Naive thymus-derived CD4-positive, alpha-beta T cell (primary cell): Measurements from ENCODE around the gene PRUNE1. TPM values are rescaled to one million over a fixed set of nuclear protein-coding genes. Genes with fewer than 3 reads are reported as not detected.

Experiments used
- ATAC-seq: fragments of 150-1000 bp; cut with Tn5 transposase; 2 replicates; pipeline ENCODE4 v1.10.0; 2021; ENCODE audit warnings: mild to moderate bottlenecking, moderate library complexity
- CTCF ChIA-PET: fragments of 350-600 bp; sonication (Branson Sonifier 250); formaldehyde crosslinking; loops from one replicate; lab custom pipeline; 2021; ENCODE audit warnings: antibody characterized with exemption; lab: Charles Lee
- POLR2A ChIA-PET: fragments of 350-600 bp; sonication (Branson Sonifier 250); formaldehyde crosslinking; loops from one replicate; lab custom pipeline; 2021; ENCODE audit warnings: antibody characterized with exemption, inconsistent platforms; lab: Charles Lee
- DNase-seq, 9 donors: peaks; one replicate each; pipeline versions ENCODE4 v3.0.0 to v3.0.0-alpha.2; 2020 to 2022; ENCODE audit warnings: mixed read lengths in 1 of 9
- H3K27ac ChIP-seq: one replicate; pipeline ENCODE4 v1.7.0; 2013; ENCODE audit warnings: mild to moderate bottlenecking, low read depth, low read length, moderate library complexity
- H3K27me3 ChIP-seq, 2 donors: one replicate each; pipeline ENCODE4 v1.7.0; 2013; ENCODE audit warnings: low read length in 2 of 2, mild to moderate bottlenecking in 2 of 2, moderate library complexity in 2 of 2; ENCODE audit not compliant: control insufficient read depth in 2 of 2, insufficient read depth in 2 of 2
- H3K36me3 ChIP-seq, 3 experiments: 1 replicate in 2 of 3; 2 replicates in 1 of 3; pipeline ENCODE4 v1.7.0; 2013; ENCODE audit warnings: low read length in 3 of 3, mild to moderate bottlenecking in 3 of 3, moderate library complexity in 1 of 3; ENCODE audit not compliant: insufficient read depth in 3 of 3, control insufficient read depth in 2 of 3
- H3K4me1 ChIP-seq, 2 donors: one replicate each; pipeline ENCODE4 v1.7.0; 2013; ENCODE audit warnings: low read length in 2 of 2, mild to moderate bottlenecking in 2 of 2, moderate library complexity in 1 of 2; ENCODE audit not compliant: control insufficient read depth in 2 of 2, insufficient read depth in 2 of 2
- H3K4me3 ChIP-seq: 2 replicates; pipeline ENCODE4 v1.7.0; 2013; ENCODE audit warnings: mild to moderate bottlenecking, low read length
- H3K9me3 ChIP-seq, 3 experiments: 1 replicate in 2 of 3; 2 replicates in 1 of 3; pipeline ENCODE4 v1.7.0; 2013; ENCODE audit warnings: low read length in 3 of 3; ENCODE audit not compliant: control insufficient read depth in 2 of 3
- H3K27ac Mint-ChIP-seq, 9 donors: one replicate each; pipeline ENCODE4 v1.8.0; 2020 to 2022; ENCODE audit warnings: mixed read lengths in 9 of 9, mild to moderate bottlenecking in 8 of 9, moderate library complexity in 5 of 9, inconsistent platforms in 2 of 9
- H3K27me3 Mint-ChIP-seq, 5 donors: one replicate each; pipeline ENCODE4 v1.8.0; 2021 to 2022; ENCODE audit warnings: mixed read lengths in 5 of 5, mild to moderate bottlenecking in 1 of 5
- H3K36me3 Mint-ChIP-seq, 5 donors: one replicate each; pipeline ENCODE4 v1.8.0; 2020 to 2022; ENCODE audit warnings: mixed read lengths in 5 of 5, mild to moderate bottlenecking in 3 of 5, inconsistent platforms in 1 of 5
- H3K4me1 Mint-ChIP-seq, 7 donors: one replicate each; pipeline ENCODE4 v1.8.0; 2020 to 2022; ENCODE audit warnings: mixed read lengths in 7 of 7, mild to moderate bottlenecking in 3 of 7, inconsistent platforms in 1 of 7
- H3K4me3 Mint-ChIP-seq, 10 donors: one replicate each; pipeline ENCODE4 v1.8.0; 2020 to 2022; ENCODE audit warnings: mild to moderate bottlenecking in 10 of 10, mixed read lengths in 10 of 10, moderate library complexity in 6 of 10, inconsistent platforms in 2 of 10
- H3K9me3 Mint-ChIP-seq, 11 donors: one replicate each; pipeline ENCODE4 v1.8.0; 2020 to 2022; ENCODE audit warnings: mixed read lengths in 11 of 11, mild to moderate bottlenecking in 4 of 11, inconsistent platforms in 1 of 11, moderate library complexity in 1 of 11
- intact Hi-C, 2 donors: fragments of 100-400 bp; cut with micrococcal nuclease; formaldehyde crosslinking; loops; one replicate each; pipeline ENCODE4 v1.15.1; 2023
- polyA plus RNA-seq, 2 donors: library from polyadenylated mRNA; unstranded; fragments of 300-500 nt; fragmentation: Illumina TruSeq; gene quantifications; one replicate each; pipeline ENCODE4 v1.2.3, GENCODE V29; 2021
- total RNA-seq, 6 experiments: library from RNA in 5 of 6; stranded (reverse) in 5 of 6; gene quantifications; 1 replicate in 5 of 6; 2 replicates in 1 of 6; pipeline ENCODE4 v1.2.3 and lab custom pipeline; 2021 to 2026

The PRUNE1 gene
- total and polyA plus RNA-seq, 7 experiments from 2014 or later = 13.3 to 68.8 (median 41.6) TPM

DNA sequence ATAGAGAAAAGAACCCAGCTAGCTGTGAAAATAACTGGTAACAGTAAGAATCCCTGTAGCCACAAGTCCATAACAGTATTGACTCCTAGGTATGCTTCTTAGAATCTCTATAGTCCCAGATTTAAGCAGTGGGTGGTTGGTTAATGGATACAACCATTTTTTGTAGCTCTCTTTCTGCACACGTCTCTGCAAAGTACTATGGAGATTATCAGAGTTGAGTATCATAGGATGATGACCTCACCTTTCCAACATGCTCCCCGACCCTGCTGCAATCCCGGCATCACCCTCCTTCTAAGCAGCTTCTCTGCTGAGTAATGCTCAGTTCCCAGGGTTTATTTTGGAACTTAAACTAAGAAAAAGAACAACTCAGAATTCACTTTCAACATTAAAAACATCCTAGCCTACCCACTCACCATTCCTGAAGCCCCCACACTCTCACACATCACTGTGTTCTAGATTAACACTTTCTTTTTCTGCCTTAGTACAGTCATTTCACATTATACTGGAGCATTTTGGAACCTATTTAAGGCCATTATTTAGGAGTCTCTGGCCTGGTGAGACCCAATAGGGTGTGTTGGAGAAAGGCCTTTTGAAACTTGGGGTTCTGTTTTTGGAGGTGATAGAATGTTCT is 54.6 kb downstream of the PRUNE1 start:
- H3K36me3 Mint-ChIP-seq = peaks cover 7 to 18% (median 8%) of the 10 kb centered on the region in 5 donors
- peak overlapping the region in 2 of 9 donors; percentile 8 to 28 for H3K27ac Mint-ChIP-seq
- ChIA-PET POLR2A (interaction anchor here (0.5 to 12.8 kb wide), 7 partner anchors 9 to 336 kb away, joined by 3 to 253 read pairs (median 17); partner anchors contain the start of genes C1orf56, GABPB2, PSMB4 and SEMA6C), CTCF (interaction anchor here (0.6 to 6.3 kb wide), 3 partner anchors 12 to 289 kb away, joined by 3 to 74 read pairs (median 3); no protein-coding TSS in a partner anchor)
- peaks cover 0 to 4% of the 10 kb centered on the region in 2 donors for H3K4me1 ChIP-seq
- no peaks in the 10 kb centered on the region for H3K27me3 ChIP-seq
- DNase-seq (no peak), ATAC-seq (no peak)
- intact Hi-C loops = no loop called here
- no peak overlapping the region for H3K27ac ChIP-seq
- H3K4me3 Mint-ChIP-seq = no peak overlapping the region
- peaks cover 17 to 32% (median 24%) of the 10 kb centered on the region in 7 donors for H3K4me1 Mint-ChIP-seq
- H3K9me3 Mint-ChIP-seq = no peaks in the 10 kb centered on the region
- H3K4me3 ChIP-seq = no peak overlapping the region
- H3K27me3 Mint-ChIP-seq = no peaks in the 10 kb centered on the region
- peaks cover 0 to 16% (median 0%) of the 10 kb centered on the region in 3 experiments for H3K36me3 ChIP-seq
- no peaks in the 10 kb centered on the region for H3K9me3 ChIP-seq

DNA sequence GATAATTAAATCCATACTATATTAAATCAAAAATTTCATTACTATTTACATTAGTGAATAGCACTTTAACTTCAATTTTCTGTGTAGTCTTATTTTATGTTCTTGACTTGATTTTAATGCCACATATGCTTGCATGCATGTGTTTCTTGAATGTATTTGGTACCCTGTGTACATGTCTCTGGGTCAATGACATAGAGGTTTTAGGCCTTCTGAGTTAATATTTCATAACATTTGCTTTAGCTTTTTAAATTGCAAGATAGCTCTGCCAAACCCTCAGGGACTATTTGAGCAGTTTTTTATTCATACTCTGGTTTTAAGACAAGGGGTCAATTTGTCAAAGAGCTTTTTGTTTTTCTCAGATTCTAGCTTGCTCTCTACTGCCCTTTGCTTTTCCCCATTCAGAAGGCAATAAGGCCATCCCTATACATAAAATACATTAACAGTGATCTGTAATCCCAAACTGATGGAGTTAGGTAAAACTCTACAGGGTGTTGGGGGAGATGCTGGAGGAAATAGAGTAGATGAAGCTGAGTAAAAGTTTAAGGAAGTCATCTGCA is 56.9 kb downstream of the PRUNE1 start:
- intact Hi-C loops = no loop called here
- peak overlapping the region in 4 of 9 donors; percentile 9 to 65 (median 24) for H3K27ac Mint-ChIP-seq
- POLR2A ChIA-PET = interaction anchor here (0.7 to 2.1 kb wide), 5 partner anchors 8 to 90 kb away, joined by 3 to 16 read pairs (median 5); partner anchors contain the start of gene C1orf56

DNA sequence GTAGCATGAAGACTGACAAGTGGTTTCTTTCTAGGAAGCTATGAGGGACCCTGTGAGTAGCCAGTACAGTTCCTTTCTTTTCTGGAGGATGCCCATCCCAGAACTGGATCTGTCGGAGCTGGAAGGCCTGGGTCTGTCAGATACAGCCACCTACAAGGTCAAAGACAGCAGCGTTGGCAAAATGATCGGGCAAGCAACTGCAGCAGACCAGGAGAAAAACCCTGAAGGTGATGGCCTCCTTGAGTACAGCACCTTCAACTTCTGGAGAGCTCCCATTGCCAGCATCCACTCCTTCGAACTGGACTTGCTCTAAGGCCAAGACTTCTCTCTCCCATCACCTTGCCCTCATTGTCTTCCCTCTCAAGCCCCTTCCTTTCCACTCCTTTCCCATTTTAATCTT is 58.9 kb downstream of the PRUNE1 start:
- H3K36me3 ChIP-seq = peaks cover 0 to 4% (median 0%) of the 10 kb centered on the region in 3 experiments
- Mint-ChIP-seq H3K4me3 (no peak overlapping the region), H3K36me3 (peaks cover 0 to 6% (median 4%) of the 10 kb centered on the region in 5 donors), H3K27me3 (peaks cover 0 to 2% (median 0%) of the 10 kb centered on the region in 5 donors), H3K27ac (peak overlapping the region in 5 of 9 donors; percentile 8 to 90 (median 59)), H3K9me3 (no peaks in the 10 kb centered on the region), H3K4me1 (peaks cover 5 to 28% (median 25%) of the 10 kb centered on the region in 7 donors)
- H3K27me3 ChIP-seq = no peaks in the 10 kb centered on the region
- no peak for DNase-seq
- ChIA-PET CTCF (interaction anchor here (1.0 kb wide), 1 partner anchor 88 kb away, joined by 3 read pairs; no protein-coding TSS in a partner anchor), POLR2A (interaction anchor here (0.6 to 0.9 kb wide), 3 partner anchors 9 to 760 kb away, joined by 3 to 4 read pairs (median 3); no protein-coding TSS in a partner anchor)
- no peak overlapping the region for H3K27ac ChIP-seq
- no peaks in the 10 kb centered on the region for H3K9me3 ChIP-seq
- no peak overlapping the region for H3K4me3 ChIP-seq
- intact Hi-C loops = no loop called here
- peaks cover 8 to 9% of the 10 kb centered on the region in 2 donors for H3K4me1 ChIP-seq
- ATAC-seq = no peak

More for the DNA sequence above, 56.9 kb downstream of the PRUNE1 start:
- Mint-ChIP-seq H3K36me3 (peaks cover 0 to 6% (median 4%) of the 10 kb centered on the region in 5 donors), H3K9me3 (no peaks in the 10 kb centered on the region), H3K4me1 (peaks cover 10 to 31% (median 24%) of the 10 kb centered on the region in 7 donors), H3K27me3 (no peaks in the 10 kb centered on the region), H3K4me3 (no peak overlapping the region)
- no peaks in the 10 kb centered on the region for H3K4me1 ChIP-seq
- no peak overlapping the region for H3K27ac ChIP-seq
- H3K9me3 ChIP-seq = no peaks in the 10 kb centered on the region
- H3K36me3 ChIP-seq = no peaks in the 10 kb centered on the region
- H3K4me3 ChIP-seq = no peak overlapping the region
- DNase-seq = no peak
- no peaks in the 10 kb centered on the region for H3K27me3 ChIP-seq
- CTCF ChIA-PET = interaction anchor here (0.6 to 1.7 kb wide), 4 partner anchors 11 to 66 kb away, joined by 3 to 5 read pairs (median 3); partner anchors contain the start of gene C1orf56
- ATAC-seq = no peak

DNA sequence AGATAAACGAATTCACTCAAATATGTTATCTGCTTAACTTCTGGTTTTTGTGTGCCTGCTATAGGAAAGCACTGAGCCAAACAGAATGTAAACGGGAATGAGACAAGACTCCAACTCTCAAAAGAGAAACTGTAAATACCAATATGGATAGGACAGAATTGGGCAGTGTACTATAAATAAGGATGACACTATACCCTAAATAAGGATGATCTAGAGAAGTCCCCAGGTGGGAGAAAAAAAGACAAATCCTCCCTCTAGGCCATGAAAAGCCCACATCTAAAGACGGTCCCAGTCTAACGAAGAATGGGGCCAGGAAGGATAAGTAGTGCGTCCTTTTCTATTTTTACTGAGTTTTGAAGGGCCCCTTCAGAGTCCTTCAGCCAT is 60.8 kb downstream of the PRUNE1 start:
- peaks cover 0 to 4% (median 0%) of the 10 kb centered on the region in 3 experiments for H3K36me3 ChIP-seq
- H3K4me1 Mint-ChIP-seq = peaks cover 5 to 38% (median 30%) of the 10 kb centered on the region in 7 donors
- intact Hi-C loops = no loop called here
- no peak overlapping the region for H3K4me3 ChIP-seq
- H3K27ac Mint-ChIP-seq = peak overlapping the region; percentile 73 to 100 (median 90)
- H3K9me3 ChIP-seq = no peaks in the 10 kb centered on the region
- ATAC-seq (no peak), DNase-seq (no peak)
- H3K4me1 ChIP-seq = peaks cover 8 to 9% of the 10 kb centered on the region in 2 donors
- no peaks in the 10 kb centered on the region for H3K9me3 Mint-ChIP-seq
- H3K27ac ChIP-seq = peak overlapping the region; percentile 94
- ChIA-PET CTCF (interaction anchor here (0.5 to 1.5 kb wide), 2 partner anchors 10 to 13 kb away, joined by 3 to 9 read pairs; partner anchors contain the start of gene CDC42SE1), POLR2A (interaction anchor here (1.4 to 6.3 kb wide), 5 partner anchors 9 to 25 kb away, joined by 5 to 67 read pairs (median 9); partner anchors contain the start of genes C1orf56, CDC42SE1 and MLLT11)
- peaks cover 0 to 2% (median 0%) of the 10 kb centered on the region in 5 donors for H3K27me3 Mint-ChIP-seq
- H3K36me3 Mint-ChIP-seq = peaks cover 0 to 10% (median 8%) of the 10 kb centered on the region in 5 donors
- peak overlapping the region; percentile 52 to 100 (median 97) for H3K4me3 Mint-ChIP-seq
- no peaks in the 10 kb centered on the region for H3K27me3 ChIP-seq

DNA sequence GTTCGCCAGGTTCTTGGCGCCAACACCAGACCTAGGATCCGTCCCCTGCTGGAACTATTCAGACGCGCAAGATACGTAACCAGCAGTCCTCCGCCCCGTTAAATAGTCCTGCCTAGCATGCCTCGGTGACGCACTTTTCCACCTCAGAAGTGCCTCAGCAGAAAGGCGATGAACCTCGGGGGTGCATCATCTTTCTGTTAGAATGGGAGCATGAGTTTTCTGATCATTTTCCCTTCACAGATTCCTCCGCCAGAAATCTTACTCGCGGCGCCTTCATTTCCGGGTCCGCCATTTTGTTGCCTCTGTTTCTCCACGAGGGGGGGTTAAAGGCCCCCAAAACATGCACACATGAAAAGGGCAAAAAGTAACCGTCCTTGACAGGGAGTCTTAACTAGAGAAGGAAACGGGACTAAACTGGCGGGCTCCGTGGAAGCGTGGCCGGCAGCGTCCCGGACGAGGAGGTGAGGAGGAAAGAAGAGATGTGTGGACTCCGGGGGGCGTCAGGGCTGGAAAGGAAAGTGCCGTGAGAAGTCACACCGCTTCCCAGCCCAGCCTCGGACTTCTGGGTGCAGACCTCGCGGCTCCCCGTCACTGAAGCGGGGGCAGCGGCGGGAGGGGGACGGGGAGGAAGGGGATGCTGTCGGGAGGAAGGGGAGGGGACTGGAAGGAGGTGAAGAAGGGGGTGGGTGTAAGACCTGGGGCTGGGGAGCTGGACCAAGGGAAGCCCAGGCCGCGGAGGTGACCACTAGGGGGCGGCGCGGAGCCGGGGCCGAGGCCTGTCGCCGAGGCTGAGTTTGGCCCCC is 62.4 kb downstream of the PRUNE1 start, which contains the start of gene GABPB2:
TSS of gene GABPB2 (plus strand) at position 288 of the 803 bp plus-strand sequence. CDS start 17,429 bp downstream, outside the sequence.
- H3K27ac Mint-ChIP-seq = peak within 1 kb of the TSS; percentile 97 to 100 (median 100)
- Histone ChIP-seq H3K9me3 (no peaks in the 10 kb centered on the region), H3K4me1 (peaks cover 8 to 9% of the 10 kb centered on the region in 2 donors), H3K4me3 (peak within 1 kb of the TSS; percentile 99), H3K27ac (peak within 1 kb of the TSS; percentile 94), H3K36me3 (peaks cover 0 to 12% (median 0%) of the 10 kb centered on the region in 3 experiments), H3K27me3 (no peaks in the 10 kb centered on the region)
- CTCF ChIA-PET = interaction anchor here (0.5 to 3.8 kb wide), 7 partner anchors 12 to 86 kb away, joined by 3 to 14 read pairs (median 5); partner anchors contain the start of genes CDC42SE1 and TNFAIP8L2
- H3K9me3 Mint-ChIP-seq = no peaks in the 10 kb centered on the region
- H3K36me3 Mint-ChIP-seq = peaks cover under 1 to 14% (median 6%) of the 10 kb centered on the region in 5 donors
- POLR2A ChIA-PET = interaction anchor here (0.5 to 6.3 kb wide), 14 partner anchors 11 to 441 kb away, joined by 3 to 67 read pairs (median 5); partner anchors contain the start of genes C1orf56, CDC42SE1, ENSA and MLLT11
- H3K4me3 Mint-ChIP-seq = peak within 1 kb of the TSS; percentile 94 to 100 (median 99)
- intact Hi-C loops = loop anchor here (1.0 to 5.0 kb wide), 13 partner anchors 11 to 441 kb away; partner anchors contain the start of genes CDC42SE1 (in 2 of the 2), TNFAIP8L2 (in 2 of the 2), ENSA (in 1 of the 2) and LYSMD1 (in 1 of the 2)
- DNase-seq (peak; percentile 78 to 94 (median 89)), ATAC-seq (peak; percentile 91)
- H3K4me1 Mint-ChIP-seq = peaks cover 5 to 37% (median 29%) of the 10 kb centered on the region in 7 donors
- peaks cover 0 to 2% (median 0%) of the 10 kb centered on the region in 5 donors for H3K27me3 Mint-ChIP-seq
